Fibroblast of peridontal ligament (primary cell): ENCODE results near the gene TRIM6.
"Not testable (repeated sequence)": the region's sequence is repeated elsewhere in the genome, so short reads cannot be mapped to it uniquely, and the experiment has no call there.

Experiments used
- DNase-seq: peaks from one replicate; pipeline ENCODE4 v3.0.0-alpha.2; 2010; ENCODE audit errors: extremely low read depth

The TRIM6 gene

DNA sequence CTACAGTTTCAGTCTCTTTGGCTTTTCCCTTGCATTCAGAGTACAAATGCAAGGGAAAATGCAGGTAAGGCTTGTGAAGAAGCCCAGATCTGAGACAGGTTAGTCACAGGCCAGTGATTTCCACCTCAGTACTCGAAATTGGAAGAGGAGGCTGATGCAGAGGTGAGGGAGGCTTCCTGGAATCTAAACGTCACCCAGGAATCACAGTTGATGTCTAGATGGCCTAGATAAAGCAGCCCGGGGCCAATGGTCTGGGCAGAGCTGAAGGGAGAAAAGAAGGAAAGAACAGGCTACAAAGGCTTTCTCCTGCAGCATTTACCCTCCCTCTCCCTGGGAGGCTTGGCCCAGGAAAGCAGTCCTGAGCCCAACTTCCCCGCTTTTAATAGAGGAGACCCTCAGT is 8.5 kb downstream of the TRIM6 start:
- no peak for DNase-seq

DNA sequence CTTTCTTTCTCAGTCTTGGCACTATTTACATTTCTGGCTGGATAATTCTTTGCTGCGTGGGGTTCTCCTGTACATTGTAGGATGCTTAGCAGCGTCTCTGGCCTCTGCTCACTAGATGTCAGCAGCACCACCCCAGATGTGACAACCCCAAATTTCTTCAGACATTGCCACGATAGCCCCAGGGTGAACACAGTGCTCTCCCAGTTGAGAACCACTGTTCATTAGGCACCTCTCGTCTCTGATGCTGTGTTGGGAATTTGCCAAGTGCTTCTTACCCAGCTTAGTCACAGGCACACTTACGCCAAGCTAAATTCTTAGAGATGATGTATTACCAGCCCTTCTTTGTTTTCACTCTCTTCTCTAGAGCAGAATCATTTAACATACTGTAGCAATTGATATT is 9.4 kb downstream of the TRIM6 start:
- DNase-seq: peak; percentile 82

DNA sequence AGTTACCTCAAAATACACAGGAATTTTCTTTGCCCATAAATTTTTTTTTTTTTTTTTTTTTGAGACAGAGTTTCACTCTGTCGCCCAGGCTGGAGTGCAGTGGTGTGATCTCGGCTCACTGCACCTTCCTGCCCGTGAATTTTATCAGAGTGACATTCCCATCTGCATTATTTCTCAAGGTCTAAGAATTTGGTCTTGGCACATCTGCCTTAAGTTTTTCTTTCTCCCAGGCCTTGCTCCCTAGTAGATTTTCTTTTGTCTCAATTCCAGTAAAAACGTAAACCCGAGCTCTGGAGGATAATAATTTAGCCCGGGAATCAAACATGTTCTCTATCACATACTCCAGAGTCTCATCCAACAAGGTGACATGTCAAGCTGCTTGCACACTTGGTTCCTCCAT is 12.4 kb downstream of the TRIM6 start:
- DNase-seq: no peak

DNA sequence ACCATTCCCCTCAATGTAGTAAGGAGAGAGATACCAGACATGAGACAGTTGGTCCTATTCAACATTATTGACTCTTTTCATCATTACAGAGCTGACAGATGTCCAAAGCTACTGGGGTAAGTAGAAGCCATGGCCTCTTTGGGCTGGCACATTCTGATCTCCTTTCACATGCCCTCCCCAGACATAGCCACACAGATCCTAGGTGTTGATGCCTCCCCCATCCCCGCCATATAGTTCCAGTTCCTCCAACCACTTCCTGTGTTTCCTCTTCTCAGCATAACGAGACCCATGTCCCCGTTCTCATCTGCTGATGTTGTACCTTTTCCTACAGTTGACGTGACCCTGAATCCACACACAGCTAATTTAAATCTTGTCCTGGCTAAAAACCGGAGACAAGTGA is 14.0 kb downstream of the TRIM6 start:
- no peak for DNase-seq

DNA sequence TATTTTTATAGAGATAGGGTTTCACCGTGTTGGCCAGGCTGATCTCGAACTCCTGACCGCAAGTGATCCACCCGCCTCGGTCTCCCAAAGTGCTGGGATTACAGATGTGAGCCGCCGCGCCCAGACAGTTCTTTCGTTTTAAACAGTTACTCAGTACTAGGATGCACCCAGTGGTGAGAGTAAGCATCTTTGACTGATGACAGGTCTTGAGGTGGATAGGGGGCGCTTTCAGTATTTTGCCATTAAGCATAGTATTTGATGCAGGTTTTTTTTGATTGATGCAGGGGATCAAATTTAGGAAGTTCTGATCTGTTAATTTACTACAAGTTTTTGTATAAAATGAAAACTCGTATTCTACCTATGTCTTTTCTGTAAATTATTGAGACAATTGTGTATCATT is 15.2 kb downstream of the TRIM6 start:
- DNase-seq: no peak

DNA sequence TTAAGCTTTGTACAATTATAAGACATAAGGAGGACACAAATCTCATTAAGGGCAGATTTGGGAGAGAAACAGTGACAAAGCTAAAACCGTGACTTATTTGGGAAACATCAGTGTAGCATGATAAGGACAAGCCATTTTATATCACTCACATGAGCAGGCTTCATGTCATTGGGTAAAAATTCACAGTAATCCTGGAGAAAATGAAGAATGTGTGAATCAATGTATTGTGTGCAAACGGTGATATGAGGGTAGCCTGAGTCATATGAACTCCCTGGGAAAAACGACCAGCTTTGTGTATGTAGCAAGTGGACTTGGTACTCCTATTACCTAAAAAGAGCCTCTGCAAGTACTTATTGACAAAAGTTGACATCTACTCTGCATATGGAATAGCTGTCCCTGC is 22.4 kb downstream of the TRIM6 start:
- DNase-seq: peak; percentile 65

DNA sequence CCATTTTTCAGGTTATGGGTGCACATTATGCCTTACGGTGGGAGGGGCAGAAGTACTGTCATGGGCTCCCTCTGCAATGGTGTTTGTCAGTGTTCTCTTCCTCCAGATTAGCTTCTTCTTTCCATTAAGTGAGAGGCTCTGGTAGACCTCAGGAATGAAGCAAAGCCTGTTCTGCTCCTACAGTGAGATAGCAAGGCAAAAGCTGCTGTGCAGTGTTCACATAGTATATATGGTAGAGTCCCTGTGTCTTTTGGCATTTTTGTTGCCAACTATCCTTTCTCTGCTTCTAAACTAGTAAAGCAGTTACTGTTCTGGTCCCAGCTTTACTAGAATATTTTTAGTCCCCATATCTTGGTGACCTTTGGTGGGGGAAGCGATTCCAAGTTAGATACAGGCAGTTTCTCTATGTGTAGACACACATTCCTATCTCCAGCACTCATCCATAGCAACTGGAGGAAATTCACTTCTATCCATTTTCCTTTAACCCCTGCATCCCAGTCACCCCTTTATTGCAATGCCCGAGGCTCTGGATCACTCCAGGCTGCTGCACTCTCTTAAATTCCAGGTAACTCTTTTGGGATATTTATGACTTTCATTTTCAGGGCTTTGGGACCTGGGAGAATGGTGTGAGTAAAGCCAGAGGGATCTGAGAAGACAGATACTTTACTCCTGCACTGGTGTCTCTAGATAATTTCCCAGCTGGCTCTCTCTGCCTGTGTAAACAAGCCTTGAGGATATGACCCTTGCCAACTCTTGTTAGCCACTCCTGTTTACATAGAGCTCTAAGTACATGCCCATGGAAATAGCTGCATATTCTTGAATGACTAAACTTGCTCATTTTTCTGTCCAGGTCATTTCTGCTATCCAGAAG is 24.4 kb downstream of the TRIM6 start:
- peak; percentile 91 for DNase-seq

DNA sequence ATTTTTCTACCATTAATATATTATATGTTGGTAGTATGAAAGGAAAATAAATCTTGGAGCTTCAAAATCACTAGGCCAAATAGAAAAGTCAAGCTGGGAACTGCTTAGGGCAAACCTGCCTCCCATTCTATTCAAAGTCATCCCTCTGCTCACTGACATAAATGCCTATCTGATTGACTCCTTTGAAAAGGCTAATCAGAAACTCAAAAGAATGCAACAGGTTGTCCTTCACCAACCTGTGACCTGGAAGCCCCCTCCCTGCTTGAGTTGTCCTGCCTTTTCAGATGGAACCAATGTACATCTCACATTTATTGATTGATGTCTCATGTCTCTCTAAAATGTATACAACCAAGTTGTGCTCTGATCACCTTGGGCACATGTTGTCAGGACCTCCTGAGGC is 25.1 kb downstream of the TRIM6 start:
- no peak for DNase-seq

DNA sequence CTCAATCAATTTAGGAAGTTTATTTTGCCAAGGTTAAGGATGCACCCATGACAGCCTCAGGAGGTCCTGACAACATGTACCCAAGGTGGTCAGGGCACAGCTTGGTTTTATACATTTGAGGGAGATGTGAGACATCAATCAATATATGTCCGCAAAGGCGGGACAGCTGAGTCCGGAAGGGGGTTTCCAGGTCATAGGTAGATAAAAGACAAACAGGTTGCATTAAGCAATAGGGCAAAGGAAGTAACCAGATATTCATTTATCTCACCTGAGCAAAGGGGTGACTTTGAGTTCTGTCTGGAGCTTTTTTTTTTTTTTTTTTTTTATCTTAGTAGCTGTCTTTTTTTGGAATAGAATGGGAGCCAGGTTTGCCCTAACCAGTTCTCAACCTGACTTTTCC is 26.4 kb downstream of the TRIM6 start:
- DNase-seq: no peak

DNA sequence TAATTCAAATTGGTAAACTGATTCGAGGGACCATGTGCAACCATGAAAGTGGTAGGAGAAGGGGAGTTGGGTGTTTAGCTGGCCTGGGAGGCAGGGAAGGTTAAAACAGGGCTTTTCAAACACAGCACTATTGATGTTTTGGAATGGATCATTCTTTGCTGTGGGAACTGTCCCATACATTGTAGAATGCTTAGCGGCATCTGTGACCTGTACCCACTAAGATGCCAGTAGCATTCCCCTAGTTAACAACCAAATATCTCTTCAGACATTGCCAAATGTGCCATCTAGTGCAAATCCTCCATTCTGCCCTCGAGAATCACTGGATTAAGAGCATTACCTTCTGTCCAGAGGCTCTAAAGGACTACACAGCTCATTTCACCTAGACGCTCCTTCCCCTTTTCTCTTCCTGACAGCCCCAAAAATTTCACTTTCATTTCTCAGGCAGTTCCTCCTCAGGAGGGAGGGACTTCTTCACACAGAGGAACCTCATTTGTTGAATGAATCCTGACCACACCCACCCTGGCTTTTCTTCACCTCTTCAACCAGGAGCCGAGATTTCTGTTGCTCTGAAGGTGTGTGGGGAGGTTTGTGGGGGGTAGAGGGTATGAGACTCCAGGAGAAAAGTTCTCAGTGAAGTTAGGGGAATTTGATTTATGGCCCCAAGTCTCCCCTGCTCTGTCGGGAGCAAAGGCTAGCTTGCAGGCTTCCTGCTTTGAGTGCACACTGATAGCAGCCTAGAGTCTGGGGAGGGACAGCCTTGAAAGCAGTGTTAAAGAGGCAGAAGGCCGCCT is 28.2 kb downstream of the TRIM6 start, which contains the start of gene TRIM34:
Gene TRIM34, plus strand, starts transcription at position 513 of the 791 bp plus-strand sequence. CDS start 7,331 bp downstream, outside the sequence.
- peak; percentile 75 for DNase-seq

DNA sequence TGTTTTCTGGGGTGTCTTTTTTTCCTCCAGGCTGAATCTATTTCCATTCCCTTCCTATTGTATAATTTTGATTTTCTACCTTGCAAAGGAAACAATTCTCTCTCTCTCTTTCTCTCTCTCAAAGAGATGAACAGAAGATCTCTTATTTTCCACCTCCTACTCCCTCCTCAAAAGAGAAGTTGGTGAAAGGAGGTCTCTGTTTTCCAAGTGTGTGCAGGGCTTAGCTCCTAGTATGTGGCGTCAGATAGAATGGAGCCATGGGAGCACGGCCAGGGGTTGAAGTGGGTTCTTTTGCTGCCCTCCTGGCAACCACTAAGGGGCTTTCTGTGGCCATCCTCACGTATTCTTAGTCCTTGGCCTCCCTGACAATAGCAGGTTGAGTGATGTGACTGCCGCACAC is 28.8 kb downstream of the TRIM6 start:
- DNase-seq: no peak

DNA sequence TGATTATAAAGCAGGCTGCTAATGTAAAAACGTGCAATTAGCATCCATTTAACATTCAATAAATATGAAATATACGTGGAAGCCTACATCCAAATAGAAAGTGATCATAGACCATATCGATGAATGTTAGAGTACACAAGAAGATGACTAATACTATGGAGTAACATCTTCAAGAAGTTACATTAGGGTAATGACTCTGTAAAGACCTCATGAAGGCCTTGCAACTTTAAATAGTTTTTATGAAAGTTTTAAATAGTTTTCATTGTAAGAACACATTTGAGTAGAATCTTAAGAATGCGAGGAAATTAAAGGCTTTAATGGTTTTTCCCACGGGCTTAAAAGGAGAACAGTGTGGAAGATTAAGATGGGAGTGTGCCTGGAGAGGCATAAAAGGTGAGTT is 29.8 kb downstream of the TRIM6 start:
- peak; percentile 54 for DNase-seq

DNA sequence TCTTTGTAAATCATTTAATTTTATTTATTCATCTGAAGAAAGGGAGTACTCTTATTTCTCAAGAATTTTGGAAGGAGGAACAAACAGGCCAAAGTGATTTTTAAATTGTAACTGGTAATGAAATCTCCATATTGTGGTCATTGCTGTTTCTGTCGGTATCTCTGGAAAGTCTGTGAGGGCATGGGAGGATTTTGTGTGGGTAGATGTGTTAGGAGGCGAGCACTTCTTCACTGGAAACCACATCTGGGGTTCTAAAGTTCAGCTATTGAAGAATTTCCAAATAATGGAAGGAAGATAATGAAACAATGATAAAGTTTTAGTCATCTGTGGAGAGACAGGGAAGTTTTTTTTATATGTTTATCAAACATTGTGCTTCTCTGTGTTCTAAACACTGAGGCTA is 35.0 kb downstream of the TRIM6 start:
- DNase-seq: no peak

DNA sequence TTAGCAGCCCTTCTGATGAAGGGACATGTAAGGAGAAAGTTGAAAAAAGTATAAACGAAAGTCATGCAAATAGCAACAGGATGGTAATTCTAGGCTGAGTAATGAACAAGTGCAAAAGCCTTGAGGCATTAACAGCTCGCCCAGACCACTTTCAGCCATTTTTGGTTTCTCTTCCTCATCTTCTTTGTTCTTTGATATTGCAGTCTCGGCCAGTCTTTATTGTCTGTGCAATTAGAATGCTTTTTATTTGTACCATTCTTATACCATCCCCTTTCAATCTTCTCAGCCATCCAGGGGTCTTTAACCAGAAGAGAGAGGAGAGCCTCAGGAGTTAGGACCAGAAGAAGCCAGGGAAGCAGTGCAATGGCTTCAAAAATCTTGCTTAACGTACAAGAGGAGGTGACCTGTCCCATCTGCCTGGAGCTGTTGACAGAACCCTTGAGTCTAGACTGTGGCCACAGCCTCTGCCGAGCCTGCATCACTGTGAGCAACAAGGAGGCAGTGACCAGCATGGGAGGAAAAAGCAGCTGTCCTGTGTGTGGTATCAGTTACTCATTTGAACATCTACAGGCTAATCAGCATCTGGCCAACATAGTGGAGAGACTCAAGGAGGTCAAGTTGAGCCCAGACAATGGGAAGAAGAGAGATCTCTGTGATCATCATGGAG is 35.7 kb downstream of the TRIM6 start:
- DNase-seq: no peak

DNA sequence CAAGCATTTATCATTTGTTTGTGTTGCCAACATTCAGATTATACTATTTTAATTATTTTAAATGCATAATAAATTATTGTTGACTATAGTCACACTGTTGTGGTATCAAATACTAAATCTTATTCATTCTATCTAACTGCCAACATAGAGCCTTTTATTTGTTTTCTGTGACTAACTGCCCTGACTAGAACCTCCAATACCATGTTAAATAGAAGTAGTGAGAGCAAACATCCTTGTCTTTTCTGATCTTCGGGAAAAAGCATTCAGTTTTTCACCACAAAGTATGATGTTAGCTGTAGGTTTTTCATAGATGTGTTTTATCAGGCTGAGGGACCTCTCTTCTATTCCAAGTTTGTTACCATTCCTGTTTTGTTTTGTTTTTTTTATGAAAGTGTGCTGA is 43.5 kb downstream of the TRIM6 start:
- no peak for DNase-seq

DNA sequence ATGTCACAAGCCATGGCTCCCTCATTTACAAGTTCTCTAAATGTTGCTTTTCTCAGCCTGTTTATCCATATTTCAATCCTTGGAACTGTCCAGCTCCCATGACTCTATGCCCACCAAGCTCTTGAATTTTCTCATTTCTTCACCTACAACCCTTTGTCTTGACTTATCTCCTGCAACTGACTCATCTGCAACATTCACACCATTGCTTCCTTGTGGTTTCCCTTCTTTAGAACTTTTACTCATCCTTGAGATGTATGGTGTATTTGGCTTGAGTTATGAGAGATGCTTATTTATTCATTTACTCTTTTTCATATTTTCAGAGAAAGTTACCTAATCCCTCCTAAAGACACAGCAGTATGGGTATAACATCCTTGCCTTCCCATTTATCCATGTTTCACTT is 47.1 kb downstream of the TRIM6 start:
- no peak for DNase-seq

DNA sequence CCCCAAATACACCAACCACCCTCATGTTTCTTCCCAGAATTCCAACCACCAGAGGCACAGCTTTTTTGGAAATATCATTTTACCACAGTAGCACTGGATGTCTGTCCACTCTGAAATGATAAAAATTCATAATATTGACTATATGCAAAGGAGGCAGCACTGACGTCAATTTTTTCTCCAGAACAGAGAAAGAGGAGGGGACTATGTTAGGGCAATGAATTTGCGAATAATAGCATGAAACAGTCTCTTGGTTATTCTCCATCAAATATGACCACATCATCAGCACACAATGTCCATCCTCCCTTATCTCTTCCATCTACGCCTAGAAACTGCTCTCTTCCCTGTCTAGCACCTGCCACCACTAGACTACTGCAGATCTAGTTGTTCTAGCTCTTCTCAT is 49.7 kb downstream of the TRIM6 start:
- no peak for DNase-seq

DNA sequence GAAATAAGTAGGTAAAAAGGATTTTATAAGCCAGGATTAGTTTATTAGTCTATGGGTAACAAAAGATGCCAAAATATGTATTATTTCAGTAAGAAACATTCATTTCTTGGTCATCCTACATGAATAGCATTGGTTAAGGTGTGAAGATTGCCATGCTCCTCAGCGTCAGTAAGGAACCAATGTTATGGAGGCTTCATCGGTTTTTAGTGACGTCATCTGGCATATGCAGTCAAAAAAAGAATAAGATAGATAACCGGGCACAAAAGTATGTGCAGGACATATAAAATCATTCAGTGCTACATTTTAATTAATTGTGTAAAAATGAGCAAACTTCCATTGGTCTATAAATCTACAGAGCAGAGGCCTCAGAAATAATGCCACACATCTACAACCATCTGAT is 59.0 kb downstream of the TRIM6 start:
- no peak for DNase-seq

DNA sequence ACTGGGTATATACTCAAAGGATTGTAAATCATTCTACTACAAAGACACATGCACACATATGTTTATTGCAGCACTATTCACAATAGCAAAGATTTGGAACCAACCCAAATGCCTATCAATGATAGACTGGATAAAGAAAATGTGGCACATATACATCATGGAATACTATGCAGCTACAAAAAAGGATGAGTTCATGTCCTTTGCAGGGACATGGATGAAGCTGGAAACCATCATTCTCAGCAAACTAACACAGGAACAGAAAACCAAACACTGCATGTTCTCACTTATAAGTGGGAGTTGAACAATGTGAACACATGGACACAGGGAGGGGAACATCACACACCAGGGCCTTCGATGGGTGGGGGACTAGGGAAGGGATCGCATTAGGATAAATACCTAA is 60.5 kb downstream of the TRIM6 start:
- not testable (repeated sequence) for DNase-seq

DNA sequence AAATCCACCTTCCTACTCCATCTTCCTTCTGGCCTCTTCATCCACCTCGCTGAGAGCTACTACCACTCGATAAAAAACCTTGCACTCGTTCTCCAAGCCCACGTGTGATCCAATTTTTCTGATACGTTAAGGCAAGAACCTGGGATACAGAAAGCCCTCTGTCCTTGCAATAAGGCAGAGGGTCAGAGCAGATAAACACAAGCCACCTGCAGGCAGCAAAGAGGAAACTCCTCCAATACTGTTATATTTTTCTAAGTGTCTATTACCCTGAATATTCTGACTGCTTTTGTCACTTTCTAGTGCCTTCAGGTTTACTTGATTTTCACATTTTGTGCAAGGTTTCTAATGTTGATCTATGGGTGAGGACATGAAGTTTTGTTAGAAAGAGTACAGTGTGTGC is 61.9 kb downstream of the TRIM6 start:
- no peak for DNase-seq
